Bronchial epithelial cell (primary cell): Measurements from ENCODE around the gene CFAP299. TPM values are rescaled to one million over a fixed set of nuclear protein-coding genes. Genes with fewer than 3 reads are reported as not detected.

Experiments used
- DNase-seq: peaks from one replicate; pipeline ENCODE4 v3.0.0-alpha.2; 2010; ENCODE audit warnings: low read depth
- FAIRE-seq: peaks from 2 replicates; lab custom pipeline; 2011; peaks lifted over from hg19 to GRCh38; lab: Jason Lieb, UNC
- H3K27me3 ChIP-seq: 2 replicates; pipeline ENCODE4 v1.5.1; 2011; ENCODE audit warnings: low read length; ENCODE audit not compliant: control insufficient read depth, insufficient read depth
- H3K36me3 ChIP-seq: 2 replicates; pipeline ENCODE4 v1.5.1; 2011; ENCODE audit warnings: low read length; ENCODE audit not compliant: control insufficient read depth, insufficient read depth
- H3K4me3 ChIP-seq: 2 replicates; pipeline ENCODE4 v1.5.1; 2011; ENCODE audit warnings: mild to moderate bottlenecking, low read depth, low read length, control low read depth
- CTCF ChIP-seq: IDR thresholded peaks from 2 replicates; pipeline ENCODE4 v1.5.1; 2011; ENCODE audit warnings: mild to moderate bottlenecking, moderate library complexity, low read length, control low read depth, inconsistent platforms; ENCODE audit not compliant: insufficient read depth, severe bottlenecking
- total RNA-seq: library from RNA; depleted of rRNA; stranded (reverse); fragments of >200 nt; gene quantifications from 2 replicates; pipeline ENCODE4 v1.2.1, GENCODE V29; 2014

Gene CFAP299
- total RNA-seq, 1 donor from 2014 or later, result 0.26 TPM

DNA sequence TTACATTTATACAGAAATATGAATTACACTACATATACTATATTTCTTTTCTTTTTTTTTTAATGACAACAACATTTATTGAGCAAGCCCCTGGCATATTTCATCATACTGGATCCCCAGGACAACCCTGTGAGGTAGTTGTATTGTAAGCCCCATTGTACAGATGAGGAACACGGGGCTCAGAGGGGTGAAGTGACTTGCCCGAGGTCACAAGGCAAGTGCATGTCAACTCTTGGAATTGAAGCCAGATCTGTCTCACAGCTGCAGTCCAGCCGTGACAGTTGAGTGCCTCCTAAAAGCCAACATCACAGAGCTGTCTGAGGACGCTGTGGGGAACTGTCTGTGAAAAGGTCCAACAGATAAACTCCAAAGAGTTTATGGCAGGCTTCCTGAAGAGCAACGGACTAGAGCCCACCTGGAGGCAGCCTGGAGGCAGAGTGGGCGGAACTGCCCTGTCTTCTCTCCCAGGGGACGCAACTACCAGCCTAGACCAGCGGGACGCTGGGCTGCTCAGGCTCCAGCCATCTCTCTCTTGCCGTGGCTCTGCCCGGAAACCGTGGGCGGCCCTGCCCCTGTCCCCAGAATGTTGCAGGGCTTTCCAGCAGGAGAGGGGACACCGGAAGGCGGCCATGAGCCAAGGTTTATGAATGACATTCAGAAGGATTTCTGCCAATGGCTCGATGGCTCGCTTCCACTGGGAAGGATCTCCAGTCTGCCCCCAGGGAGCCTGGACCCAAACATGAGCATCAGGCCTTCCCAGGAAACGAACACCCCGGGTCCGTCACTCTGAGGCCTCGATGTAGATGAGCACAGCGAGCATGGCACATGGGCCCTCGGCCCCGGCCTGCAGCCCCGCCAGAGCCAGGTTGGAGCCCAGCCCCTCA lies 50.1 kb downstream of the CFAP299 start:
- no peak overlapping the region for H3K4me3 ChIP-seq
- no peak for TF ChIP-seq CTCF
- FAIRE-seq, result no peak
- no peak for DNase-seq
- H3K27me3 ChIP-seq, result no peaks in the 10 kb centered on the region
- H3K36me3 ChIP-seq, result no peaks in the 10 kb centered on the region

GRCh38 chr4:80386281-80386886 lies 50.9 kb downstream of the CFAP299 start:
- DNase-seq, result no peak
- FAIRE-seq, result no peak
- no peak for TF ChIP-seq CTCF
- Histone ChIP-seq H3K4me3 (no peak overlapping the region), H3K27me3 (no peaks in the 10 kb centered on the region), H3K36me3 (no peaks in the 10 kb centered on the region)

- no peak for FAIRE-seq
- H3K36me3 ChIP-seq, result no peaks in the 10 kb centered on the region
- H3K4me3 ChIP-seq, result no peak overlapping the region
- no peak for TF ChIP-seq CTCF
- DNase-seq, result no peak
- H3K27me3 ChIP-seq, result no peaks in the 10 kb centered on the region
Measured at GRCh38 chr4:80387390-80388283, 52.1 kb downstream of the CFAP299 start.

- no peak for DNase-seq
- Histone ChIP-seq H3K27me3 (no peaks in the 10 kb centered on the region), H3K4me3 (no peak overlapping the region), H3K36me3 (no peaks in the 10 kb centered on the region)
- FAIRE-seq, result no peak
- TF ChIP-seq CTCF, result no peak
Measured at GRCh38 chr4:80388284-80388607, 52.7 kb downstream of the CFAP299 start.

- TF ChIP-seq CTCF, result no peak
- Histone ChIP-seq H3K36me3 (no peaks in the 10 kb centered on the region), H3K4me3 (no peak overlapping the region), H3K27me3 (no peaks in the 10 kb centered on the region)
- DNase-seq (no peak), FAIRE-seq (no peak)
Measured at GRCh38 chr4:80390178-80390577, 54.6 kb downstream of the CFAP299 start.
